ENCODE measurements around the gene DDX10.
A peak's percentile ranks its signal among the peaks of the same experiment; 100 is the strongest.
"Not testable (repeated sequence)": the region's sequence is repeated elsewhere in the genome, so short reads cannot be mapped to it uniquely, and the experiment has no call there.

Gene DDX10

DNA sequence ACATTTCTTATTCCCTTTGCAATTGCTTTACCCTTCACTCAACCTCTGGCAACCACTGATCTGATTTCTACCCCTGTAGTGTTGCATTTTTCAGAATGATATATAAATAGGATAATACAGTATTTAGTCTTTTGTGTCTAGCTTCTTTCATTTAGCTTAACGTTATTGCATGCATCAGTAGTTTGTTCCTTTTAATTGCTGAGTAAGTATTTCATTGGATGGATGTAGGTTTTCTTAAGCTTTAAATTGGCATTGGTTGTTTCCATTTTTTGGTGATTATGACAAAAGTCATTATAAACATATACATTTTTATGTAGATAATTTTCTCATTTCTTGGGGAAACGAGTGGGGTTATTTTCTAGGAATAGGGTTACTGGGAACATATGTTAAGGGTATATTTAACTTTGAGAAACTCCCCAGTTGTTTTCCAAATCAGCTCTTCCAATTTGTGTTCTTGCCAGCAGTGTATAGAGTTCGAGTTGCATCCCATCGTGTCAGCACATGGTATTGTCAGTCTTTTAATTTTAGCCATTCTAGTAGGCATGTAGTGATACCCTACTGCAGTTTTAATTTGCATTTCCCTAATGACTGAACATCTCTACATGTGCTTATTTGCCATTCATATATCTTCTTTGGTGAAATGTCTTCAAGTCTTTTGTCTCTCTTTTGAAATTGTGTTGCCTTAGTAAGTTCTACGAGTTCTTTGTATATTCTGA lies 60.3 kb downstream of the DDX10 start:
- no peak for DNase-seq

DNA sequence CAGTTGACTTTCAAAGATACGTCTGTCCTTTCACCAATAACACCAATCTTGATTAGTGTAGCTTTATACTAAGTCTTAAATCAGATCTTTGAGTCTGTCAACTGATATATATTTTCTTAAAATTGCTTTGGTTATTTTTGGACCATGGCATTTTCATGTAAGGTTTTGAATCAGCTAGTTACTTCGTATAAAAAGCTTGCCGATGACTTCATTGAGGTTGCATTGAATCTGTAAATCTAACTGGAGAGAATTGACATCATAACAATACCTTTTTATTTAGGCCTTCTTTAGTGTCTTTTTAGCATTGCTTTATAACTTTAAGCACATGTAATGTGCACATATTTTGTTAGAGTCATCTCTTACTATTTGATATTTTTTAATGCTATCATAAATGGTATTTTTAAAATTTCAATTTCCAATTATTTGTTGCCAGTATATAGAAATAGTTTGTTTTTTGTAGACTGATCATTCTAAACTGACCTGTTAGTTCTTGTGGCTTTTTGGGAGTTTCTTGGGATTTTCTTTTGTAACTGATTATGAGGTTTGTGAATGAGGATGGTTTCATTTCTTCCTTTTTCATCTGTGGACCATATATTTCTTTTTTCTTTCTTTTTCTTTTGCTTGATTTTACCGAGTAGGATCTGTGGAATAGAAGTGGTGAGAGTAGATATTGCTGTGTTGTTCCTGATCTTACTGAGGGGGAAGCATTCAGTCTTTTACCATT lies 61.4 kb downstream of the DDX10 start:
- DNase-seq: no peak

DNA sequence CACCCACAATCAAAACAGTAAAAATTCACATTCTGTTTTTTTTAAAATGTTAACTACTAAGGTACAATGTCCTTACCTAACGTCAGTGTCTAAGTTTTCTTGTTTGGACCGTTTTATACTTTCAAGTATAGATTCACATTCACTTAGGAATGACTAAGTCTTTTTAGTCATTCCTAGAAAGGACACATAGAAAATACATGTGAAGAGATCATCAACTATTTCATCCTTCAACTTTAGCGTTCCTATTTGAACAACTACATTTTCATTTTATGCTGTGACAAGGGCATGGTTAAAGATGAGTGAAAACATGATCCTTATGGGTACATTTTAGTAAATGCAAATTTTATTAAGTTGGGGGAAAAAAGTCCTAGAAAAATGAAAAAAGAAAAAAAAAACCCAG lies 62.8 kb downstream of the DDX10 start:
- no peak for DNase-seq

DNA sequence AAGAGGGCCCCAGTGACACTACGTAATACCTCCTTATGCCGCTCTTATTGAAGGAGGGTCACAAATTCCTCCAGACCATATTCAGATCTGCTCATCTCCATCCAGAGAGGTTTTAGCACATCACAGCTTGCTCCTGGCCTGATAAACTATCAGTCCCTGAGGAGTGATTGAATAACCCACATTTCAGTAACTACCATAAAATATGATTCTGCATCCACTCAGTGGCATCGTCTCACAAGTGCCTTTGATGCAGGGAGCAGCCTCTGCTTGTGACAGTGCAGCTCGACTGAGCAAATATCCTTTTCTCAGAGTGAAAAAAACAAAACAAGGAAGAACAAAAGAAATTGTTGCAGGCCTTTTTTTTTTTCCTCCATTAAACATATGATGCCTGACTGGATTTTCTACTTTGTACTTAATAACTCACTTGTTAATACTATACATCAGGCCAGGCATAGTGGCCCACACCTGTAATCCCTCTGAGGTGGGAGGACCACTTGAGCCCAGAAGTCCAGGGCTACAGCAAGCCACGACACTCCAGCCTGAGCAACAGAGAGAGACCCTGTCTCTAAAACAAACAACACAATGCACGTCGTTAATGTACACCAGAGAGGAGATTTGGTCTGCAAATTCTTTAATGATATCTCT lies 64.5 kb downstream of the DDX10 start:
- no peak for DNase-seq

DNA sequence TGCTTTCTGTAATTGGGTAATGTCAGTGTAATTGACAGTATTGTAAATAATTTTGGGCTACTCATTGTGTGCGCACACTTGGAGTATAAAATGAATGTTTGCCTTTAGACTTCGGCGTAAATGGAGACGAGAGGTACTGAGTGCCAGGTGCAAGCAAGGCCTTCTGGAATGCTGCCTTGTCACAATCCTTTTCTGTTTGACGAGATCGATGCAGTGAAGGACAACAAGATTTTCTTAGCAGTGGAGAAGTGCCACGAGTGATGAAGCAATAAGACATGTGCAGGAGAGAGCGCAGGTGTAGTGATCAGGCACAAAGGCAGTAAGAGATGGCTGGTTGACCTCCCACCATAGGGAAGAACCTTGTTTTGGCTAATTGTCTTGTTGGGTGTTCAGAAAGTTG lies 67.5 kb downstream of the DDX10 start:
- DNase-seq: peak; percentile 61

DNA sequence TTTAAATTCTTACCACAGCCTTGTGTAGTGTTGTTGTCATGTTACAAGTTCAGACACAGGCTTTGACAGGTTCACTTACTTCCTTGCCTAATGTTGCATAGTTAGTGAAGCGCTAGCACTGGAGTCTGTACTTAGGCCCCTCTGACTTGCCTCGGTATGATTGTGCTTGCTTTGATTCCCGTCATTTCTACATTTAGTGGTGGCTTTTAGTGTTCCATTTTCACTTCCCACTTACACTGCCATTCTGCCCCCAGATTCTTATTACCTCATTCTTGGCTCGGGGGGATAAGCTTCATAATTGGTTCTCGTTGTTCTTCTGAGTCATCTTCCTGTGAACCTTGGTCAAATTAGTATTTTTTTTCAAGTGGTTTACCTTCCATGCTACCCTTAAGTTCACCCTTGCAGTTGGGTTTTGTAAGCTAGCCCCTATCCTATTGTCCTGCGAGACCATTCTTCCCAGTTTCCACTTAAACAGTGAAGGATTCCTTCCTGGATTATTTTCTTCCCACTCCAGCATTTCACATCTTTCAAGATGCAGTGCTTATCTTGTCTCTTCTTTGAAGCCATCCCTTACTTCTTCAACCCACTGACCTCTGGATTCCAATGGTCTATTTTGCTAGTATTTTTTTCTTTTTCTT lies 68.7 kb downstream of the DDX10 start:
- DNase-seq: no peak

DNA sequence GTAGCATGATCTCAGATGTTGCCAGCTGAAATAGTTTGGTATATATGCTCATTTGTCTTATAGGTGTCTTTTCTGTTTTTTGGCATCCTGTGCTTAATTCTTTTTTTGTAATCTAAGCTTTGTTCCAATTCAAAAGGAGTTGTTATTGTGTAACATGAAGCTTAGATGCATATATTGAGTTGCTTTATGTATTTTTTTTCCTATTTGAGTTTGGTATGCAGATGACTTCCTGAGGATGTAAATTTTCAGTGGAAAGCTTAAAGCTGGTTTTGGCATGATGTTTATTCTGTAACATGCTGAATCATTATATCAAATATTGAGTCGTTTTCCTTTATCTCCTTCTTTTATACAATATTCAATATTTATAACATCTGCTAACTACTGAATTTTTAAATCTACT lies 69.4 kb downstream of the DDX10 start:
- DNase-seq: no peak

DNA sequence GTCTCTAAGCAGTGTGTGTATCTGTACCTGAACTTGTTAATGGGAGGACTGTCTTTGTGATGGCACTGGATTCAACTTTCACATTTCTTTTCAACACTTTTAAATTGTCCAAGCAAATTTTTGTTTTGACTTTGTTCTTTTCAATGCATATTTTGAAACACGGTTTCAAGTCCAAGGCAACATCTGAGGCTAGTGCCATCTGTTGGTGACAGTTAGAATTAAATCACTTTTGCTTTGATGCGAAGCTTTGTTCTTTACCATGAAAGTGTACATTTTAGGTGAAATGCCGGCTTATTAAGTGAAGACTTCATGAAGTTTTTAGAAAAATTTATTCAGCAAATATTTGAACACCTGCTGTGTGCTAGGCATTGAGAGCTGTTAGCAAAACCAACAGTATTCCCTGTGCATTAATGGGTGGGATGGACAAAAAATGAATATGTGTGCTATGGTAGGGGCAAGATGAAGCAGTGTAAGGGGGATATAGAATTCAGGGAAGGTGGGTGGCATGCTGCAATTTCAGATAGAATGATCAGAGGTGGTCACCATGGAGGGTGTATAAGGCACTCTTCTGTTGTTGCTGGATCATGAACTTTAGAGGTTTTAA lies 70.2 kb downstream of the DDX10 start:
- DNase-seq: no peak

DNA sequence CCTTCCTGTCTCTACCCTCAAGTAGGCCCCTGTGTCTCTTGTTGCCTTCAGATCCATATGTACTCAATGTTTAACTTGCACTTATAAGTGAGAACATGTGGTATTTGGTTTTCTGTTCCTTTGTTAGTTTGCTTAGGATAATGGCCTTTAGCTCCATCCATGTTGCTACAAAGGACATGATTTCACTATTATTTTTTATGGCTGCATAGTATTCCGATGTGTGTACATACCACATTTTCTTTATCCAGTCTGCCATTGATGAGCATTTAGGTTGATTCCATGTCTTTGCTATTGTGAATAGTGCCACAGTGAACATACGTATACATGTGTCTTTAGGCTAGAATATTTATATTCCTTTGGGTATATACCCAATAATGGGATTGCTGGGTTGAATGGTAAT lies 75.3 kb downstream of the DDX10 start:
- DNase-seq: not testable (repeated sequence)

DNA sequence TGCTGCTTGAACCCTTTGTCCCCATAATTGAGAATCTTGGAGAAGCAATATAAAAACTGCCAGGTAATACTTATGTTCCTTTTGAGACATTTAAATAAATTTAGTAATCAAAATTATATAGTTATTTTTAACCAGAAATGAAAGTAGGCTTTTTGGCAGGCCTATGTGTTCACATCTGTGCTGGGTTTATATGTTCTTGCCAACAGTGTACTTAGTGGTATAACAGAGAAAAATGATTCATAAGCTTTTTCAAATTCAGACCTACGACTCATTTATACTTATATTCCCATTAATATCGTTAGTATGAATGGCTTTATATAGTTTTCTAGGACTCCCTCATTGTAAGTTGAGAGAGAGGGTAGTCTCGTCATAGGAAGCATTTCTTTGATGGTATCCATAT lies 79.0 kb downstream of the DDX10 start:
- no peak for DNase-seq

DNA sequence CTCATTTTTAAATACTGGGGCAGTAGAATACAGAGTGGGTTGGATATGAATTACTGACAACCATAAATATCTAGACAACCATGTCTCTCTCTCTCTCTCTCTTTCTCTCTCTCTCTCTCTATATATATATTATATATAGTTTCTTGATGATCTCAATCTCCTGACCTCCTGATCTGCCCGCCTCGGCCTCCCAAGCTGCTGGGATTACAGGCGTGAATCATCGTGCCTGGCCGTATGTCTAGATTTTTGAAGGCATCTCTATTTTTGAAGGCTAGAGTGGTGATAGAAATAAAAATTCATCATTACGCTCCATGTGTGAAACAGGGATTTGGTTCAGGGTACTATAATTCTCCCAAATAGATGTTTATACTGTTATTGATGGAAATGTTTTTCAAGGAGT lies 84.1 kb downstream of the DDX10 start:
- no peak for DNase-seq

DNA sequence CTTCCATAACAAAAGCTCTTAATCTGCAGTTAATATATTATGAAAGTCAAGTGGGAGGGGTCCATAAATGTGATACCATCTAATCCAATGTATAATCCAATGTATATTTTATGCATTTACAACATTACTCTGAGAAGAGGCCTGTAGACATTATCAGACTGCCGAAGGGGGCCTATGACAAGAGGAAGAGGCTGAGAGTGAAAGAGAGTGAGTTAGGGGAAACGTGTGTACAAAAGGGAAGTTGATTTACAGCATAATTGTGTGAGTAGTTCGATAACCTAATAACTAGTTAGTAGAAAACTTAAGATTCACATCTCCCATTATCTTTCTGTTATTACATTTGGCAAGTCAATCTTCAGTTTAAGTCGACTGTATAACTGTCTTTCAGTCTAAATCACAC lies 86.6 kb downstream of the DDX10 start:
- DNase-seq: no peak

DNA sequence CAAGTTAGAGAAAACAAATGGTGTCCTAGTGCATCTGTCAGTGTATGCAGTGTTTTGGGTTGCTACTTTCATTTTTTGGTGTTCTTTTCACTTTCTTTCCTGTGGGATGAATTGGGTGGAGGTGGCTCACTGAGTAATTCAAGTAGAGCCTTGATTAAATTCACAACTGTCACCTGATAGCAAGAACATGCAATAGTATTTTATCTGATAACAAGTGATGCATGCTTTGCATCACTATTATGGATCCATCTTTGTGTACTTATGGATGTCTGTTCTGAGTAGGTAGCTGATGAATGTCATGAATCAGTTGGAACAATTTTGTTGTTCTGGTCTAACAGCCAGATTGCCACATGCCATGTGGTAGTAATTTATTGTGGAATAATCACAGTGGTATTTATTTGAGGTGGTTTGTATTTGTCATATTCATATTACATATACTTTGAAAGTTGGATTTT lies 87.5 kb downstream of the DDX10 start:
- no peak for DNase-seq

DNA sequence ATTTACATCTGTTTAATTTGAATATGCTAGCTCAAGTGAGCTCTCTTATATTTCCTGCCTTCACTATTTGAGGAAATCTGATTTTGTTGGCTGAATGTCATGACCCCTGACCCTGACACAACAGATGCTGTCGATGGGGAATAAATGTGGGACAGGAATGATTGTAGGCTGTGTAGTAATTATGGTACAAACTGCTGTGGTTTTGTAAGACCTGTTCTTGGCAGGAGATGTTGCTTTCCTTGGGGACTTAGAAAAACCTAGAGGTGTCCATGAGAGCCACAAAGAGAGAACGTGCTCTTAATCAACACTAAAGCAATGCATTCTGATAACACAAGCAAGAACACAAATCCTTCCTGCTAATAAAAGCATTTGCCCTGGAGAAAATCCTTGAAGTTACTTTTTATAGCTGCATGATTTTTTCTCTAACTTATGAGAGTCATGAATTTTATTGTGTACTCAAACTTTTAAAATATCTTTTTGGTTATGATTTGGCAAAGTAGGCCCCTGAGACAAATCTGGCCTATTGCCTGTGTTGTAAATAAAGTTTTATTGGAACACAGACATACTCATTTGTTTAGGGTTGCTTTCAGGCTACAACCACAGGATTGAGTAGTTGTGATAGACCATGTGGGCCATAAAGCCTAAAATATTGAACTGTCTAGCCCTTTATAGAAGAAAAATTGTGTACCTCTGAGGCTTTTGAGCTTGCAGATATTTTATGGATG lies 90.2 kb downstream of the DDX10 start:
- DNase-seq: no peak

DNA sequence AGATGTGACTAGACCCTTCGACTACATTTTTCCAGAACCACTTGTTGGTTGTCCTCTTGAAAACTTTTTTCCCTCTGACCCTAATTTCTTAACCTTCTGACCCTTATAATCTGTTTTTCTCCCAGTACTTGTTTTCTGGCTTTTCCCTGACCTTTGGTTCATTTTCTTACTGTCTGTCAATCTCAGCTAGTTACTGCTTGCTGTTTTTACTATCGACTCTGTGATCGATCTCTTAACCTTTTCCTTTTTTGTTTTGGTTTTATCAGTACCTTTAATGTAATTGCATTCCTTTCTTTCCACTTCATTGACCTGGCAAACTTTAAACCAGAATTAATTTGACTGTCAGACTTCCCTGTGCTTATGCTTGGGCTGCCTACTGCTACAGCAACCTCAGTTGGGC lies 92.8 kb downstream of the DDX10 start:
- no peak for DNase-seq

DNA sequence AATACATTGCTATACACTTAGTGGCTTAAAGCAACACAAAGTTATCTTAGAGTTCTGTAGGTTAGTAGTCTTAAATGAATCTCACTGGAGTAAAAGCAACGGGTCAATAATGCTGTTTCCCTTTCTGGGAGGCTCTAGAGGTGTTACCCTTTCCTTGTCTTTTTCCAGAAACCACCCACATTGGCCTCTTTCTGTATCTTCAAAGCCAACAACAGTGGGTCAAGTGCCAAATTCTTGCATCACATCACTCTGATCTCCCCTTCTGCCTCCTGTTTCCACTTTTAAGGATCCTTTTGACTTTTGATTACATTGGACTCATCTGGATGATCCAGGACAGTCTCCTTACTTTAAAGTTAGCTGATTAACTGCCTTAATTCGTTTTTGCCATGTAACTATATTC lies 93.6 kb downstream of the DDX10 start:
- no peak for DNase-seq

DNA sequence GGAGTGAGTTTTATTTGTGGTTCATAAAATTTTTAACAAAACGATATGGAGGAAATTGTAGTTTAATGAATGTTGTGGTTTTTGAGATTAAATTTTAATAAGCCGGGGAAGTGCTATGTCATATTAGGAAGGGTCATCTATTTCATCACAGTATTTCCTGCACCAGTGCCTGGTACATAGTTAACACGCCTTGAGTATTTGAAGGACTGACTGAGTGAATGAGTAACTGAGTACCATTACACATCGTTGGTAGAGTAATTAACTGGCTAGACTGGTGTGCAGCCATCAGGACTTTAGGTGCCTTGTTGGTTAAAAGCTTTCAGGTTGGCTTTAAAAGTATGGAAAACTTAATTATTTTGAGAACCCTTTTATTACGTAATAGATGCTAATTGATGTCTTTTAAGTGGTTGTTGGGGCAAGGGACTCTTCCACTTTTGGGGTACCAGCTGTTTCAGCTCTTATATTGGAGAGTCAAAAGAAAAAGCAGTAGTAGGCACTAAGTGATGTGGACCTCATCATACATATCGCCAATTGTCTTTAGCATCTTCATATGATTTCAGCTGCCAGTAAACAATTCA lies 101.8 kb downstream of the DDX10 start:
- DNase-seq: no peak

DNA sequence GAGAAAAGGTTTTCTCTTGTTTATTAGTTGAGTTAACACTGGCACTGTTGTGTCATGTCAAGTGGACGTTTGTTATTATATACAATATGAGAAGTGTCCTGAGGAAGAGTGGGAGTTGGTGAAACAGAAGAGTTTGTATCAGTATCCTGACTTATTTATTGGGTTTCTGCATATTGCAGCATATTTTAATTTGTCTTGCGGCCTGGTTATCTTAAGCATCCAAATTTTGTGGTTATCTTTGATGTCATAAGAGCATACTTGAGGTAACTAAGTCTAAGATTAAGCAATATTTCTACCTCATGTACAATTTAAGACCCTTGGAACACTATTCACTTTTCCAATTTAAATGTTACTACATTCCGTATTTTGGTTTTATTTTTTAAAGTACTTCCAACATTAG lies 103.5 kb downstream of the DDX10 start:
- DNase-seq: no peak

DNA sequence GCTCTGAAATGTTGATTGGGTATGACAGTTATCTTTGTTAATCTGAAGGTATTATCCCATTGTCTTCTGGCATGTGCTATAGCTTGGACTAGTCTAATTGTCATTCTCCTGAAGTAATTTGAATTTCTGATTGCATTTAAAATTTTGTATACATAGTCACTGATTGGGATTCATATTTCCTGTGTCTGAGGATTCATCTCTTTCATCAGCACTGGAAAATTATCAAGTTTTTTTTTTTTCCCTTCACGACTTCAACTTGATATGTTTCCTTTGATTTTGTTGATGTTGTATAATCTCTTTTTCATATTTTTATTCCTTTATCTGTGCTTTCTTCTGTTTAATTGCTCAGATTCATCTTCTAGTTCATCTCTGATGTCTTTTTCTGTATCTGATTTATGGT lies 104.1 kb downstream of the DDX10 start:
- no peak for DNase-seq

DNA sequence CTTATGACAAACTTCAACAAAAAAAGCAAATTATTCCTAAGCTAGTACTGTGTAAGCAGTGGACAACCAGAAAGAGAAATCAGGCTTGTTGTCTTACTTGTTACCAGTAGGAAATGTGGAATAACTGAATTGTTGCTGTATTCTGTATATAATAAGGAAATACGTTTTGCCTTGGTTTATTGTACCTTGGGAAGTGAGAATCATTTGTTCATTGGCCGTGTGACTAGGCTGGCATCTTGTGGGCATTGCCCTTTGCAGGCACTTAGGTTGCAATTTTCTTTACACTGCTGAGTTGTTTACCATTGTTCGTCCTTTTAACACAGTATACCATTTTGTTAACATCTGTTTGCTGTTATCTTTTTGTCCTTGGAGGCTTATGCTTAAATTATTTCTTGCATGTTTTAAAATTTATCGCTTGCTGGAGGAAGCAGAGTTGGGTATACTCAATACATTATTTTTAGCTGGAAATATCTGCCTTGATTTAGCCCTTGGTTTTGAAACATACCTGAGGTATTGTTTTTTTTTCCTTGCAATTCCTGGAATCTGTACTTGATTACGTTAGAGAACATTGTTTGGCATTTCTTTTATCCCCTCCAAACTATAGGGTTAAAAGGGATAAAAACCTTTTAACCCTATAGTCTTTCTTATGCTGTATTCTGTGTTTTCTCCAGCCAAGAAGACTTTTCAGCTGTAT lies 109.3 kb downstream of the DDX10 start:
- no peak for DNase-seq

DNA sequence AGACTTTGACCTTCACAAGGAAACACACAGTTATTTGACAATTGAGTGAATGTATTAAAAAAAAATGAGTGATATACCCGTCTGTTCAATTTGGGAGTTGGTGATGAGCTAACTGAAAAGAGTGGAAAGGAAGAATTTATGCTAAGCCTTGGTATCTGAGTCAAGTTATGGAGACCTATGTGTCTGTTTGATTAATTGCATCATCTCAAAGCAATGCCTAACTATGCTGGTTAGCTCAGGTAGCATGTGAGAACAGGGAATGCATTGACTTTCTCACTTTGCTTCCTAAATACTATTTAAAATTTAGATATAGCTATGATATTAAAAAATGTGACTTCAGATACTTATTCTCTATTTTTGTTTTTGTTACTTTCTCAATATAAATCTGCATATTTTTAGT lies 110.5 kb downstream of the DDX10 start:
- DNase-seq: no peak

DNA sequence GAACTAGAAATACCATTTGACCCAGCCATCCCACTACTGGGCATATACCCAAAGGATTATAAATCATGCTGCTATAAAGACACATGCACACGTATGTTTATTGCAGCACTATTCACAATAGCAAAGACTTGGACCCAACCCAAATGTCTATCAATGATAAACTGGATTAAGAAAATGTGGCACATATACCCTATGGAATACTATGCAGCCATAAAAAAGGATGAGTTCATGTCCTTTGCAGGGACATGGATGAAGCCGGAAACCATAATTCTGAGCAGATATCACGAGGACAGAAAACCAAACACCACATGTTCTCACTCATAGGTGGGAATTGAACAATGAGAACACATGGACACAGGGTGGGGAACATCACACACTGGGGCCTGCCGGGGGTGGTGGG lies 114.3 kb downstream of the DDX10 start:
- DNase-seq: not testable (repeated sequence)
